ENCODE measurements around the gene DGKB.

The DGKB gene

DNA sequence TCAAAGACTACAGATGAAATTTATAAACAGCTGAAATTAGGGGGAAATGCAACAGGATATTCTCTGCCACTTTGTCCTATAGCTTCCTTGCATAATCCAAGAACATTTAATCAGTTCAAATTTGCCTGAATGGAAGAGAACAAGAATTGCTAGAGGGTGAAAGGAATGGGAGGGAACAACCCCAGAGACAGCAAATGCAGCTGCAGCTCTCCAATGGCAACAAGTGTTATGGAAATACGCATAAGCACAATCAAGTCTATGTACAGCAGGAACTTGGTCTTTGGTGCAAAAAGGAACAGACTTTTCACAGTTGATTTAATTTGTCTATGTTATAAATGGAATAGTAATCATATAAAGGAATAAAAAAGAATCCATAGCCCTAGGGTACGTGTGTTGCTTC lies 644.1 kb downstream of the DGKB start:
- H3K4me3 ChIP-seq (ENCODE audit: low read length) = no peak overlapping the region
- TF ChIP-seq, protein P1, sequence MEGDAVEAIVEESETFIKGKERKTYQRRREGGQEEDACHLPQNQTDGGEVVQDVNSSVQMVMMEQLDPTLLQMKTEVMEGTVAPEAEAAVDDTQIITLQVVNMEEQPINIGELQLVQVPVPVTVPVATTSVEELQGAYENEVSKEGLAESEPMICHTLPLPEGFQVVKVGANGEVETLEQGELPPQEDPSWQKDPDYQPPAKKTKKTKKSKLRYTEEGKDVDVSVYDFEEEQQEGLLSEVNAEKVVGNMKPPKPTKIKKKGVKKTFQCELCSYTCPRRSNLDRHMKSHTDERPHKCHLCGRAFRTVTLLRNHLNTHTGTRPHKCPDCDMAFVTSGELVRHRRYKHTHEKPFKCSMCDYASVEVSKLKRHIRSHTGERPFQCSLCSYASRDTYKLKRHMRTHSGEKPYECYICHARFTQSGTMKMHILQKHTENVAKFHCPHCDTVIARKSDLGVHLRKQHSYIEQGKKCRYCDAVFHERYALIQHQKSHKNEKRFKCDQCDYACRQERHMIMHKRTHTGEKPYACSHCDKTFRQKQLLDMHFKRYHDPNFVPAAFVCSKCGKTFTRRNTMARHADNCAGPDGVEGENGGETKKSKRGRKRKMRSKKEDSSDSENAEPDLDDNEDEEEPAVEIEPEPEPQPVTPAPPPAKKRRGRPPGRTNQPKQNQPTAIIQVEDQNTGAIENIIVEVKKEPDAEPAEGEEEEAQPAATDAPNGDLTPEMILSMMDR (conservative IDR thresholded peaks at IDR 0.05; ENCODE audit: low read depth, low read length) = no peak
- no peak for DNase-seq (ENCODE audit: low read depth)

DNA sequence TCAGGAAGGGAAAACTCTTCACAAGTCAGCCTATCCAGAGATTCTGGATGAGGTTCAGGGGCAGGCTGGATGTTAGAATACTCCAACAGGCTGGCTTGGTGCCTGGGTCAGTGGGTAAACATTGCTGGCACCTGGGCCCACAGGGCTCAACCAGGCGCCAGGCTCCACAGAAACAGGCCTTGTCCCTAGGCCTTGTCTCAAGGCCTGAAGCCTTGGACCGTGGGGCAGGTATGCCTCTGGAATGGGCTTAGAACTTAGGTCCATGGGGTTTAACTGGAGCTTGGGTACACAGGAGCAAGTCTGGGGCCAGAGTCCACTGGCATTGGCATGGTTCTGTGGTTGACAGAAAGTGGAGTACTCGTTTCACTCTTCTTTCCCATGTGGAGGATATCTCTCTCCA lies 650.1 kb downstream of the DGKB start:
- no peak for DNase-seq (ENCODE audit: low read depth)
- no peak overlapping the region for H3K4me3 ChIP-seq (ENCODE audit: low read length)
- TF ChIP-seq, protein P1 (conservative IDR thresholded peaks at IDR 0.05; ENCODE audit: low read depth, low read length) = no peak

DNA sequence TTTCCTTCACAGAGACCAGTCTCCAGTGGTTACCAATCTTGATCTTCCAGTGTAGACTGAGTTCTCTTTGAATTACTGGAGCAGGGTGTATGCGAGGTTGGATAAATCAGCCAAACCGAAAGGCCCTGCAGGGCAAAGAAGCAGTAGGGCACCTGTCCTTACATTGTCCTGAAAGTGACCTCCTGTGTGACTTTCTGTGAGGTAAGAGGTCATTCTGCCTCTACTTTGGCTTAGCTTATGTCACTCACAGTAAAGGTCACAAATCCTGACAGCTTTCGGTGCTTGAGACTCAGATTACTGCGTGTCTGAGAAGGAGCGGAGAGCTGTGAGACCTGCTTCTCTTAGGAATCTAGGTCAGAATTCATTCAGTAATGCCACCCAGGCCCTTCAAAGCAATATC lies 660.4 kb downstream of the DGKB start:
- DNase-seq (ENCODE audit: low read depth) = no peak
- TF ChIP-seq, protein P1 (conservative IDR thresholded peaks at IDR 0.05; ENCODE audit: low read depth, low read length) = no peak
- no peak overlapping the region for H3K4me3 ChIP-seq (ENCODE audit: low read length)

DNA sequence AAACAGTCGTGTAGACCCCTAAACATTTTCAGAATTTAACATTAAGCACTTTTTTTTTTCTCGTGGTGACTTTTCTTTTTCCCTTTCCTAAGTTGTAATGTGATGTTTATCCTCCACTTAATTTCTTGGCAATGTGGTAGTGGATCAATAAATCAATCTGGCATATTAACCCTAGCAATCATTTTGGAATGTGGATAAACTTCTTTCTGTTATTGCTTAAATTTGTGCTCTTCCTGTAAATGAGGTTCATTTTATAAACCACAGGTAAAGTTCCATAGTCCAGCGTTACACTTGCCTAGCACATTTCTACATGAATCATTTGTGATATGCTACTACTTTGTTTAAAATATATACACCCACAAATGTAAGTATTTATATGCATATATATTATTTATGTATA lies 665.7 kb downstream of the DGKB start:
- H3K4me3 ChIP-seq (ENCODE audit: low read length) = no peak overlapping the region
- TF ChIP-seq, protein P1 (conservative IDR thresholded peaks at IDR 0.05; ENCODE audit: low read depth, low read length) = no peak
- DNase-seq (ENCODE audit: low read depth) = no peak

DNA sequence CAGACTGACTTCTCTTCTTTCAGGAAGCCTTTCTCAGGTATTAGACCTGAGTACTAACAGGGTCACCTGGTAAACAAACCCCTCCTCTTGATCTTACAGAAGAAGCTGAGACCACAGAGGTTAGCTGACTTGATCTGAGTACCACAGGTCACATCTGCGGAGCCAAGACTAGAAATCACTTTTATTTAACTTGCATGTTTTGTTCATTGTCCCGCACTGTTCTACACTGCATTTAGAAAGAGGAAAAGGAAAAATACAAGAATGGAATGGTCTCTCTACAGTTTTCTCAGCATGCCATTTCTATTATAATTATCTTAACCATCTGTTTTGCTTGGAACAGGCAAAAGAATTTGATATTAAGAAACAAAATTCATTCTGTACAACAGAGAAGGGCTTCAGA lies 667.5 kb downstream of the DGKB start:
- TF ChIP-seq, protein P1 (conservative IDR thresholded peaks at IDR 0.05; ENCODE audit: low read depth, low read length) = no peak
- no peak for DNase-seq (ENCODE audit: low read depth)
- no peak overlapping the region for H3K4me3 ChIP-seq (ENCODE audit: low read length)

DNA sequence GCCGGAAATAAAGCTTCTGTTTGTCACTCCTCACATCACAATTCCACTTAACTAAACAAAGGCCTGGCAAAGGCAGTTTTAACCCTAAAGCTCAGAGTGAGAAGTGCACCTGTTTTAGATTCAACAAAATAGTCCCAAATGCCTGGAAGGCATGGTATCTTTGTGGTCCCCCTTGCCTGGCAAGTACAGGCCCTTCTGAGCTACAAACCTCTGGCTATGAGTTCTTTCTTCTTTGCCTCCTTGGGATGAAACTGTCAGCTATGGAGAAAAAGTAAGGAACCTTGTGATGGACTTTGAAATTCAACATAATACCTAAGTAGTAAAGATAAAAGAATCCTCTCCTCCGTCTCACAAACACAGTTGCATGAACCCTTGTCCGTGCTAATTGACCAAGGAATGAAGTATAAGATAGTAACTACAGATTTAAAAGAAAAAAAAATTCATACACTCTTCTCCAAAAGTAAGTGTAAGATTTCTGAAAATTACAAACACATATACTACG lies 668.6 kb downstream of the DGKB start:
- TF ChIP-seq, protein P1 (conservative IDR thresholded peaks at IDR 0.05; ENCODE audit: low read depth, low read length) = no peak
- no peak overlapping the region for H3K4me3 ChIP-seq (ENCODE audit: low read length)
- DNase-seq (ENCODE audit: low read depth) = no peak

DNA sequence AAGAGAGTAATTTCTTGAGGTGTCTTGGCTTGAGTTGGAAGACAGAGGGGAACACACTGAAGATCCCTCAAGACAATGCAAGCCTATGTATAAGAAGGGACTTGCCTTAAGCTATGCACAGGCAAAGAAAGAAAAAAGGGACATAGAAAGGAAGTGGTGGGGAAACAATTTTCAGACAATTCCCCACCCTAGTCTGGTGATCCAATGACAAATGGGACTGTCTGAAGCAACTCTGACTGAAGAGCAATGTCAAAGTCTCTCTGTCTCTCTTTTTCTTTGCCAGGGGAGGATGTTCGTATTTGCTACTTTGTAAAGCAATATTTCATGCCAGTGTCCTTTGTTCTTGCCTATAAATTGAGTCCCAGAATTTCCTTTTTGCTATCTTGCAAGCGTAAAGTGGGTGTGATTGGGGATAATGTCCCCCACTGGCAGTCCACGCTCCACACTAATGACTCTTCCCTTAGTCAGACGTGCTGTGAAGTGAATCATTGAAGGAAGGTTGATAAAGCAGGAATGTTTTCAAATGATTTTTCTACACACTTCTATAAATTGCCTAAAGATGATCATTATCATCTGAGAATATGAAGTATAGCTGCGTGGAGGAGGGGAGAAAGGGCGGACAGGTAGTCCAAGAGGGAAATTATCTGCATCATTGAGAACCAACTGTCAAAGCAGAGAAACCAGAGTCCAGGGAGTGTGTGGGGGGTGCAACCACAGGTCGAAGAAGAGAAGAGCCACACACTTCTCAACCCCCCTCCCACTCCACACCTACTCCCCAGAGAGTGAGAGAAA lies 669.3 kb downstream of the DGKB start:
- DNase-seq (ENCODE audit: low read depth) = no peak
- H3K4me3 ChIP-seq (ENCODE audit: low read length) = no peak overlapping the region
- TF ChIP-seq, protein P1 (conservative IDR thresholded peaks at IDR 0.05; ENCODE audit: low read depth, low read length) = no peak

Measured in retinal pigment epithelial cell (primary cell).